SK-N-SH treated with all-trans-retinoic acid at 6 μM for 48 hours (cell line): ENCODE measurements around the gene LIMD2.

Experiments used
- BACH2 ChIP-seq: fragments of 250-450 bp; sonication (Bioruptor Pico); IDR thresholded peaks from 2 replicates; pipeline ENCODE4 v1.9.0; 2021; ENCODE audit warnings: mild to moderate bottlenecking, borderline replicate concordance
- RARB ChIP-seq: fragments of 250-450 bp; sonication (Bioruptor Pico); IDR thresholded peaks from 2 replicates; pipeline ENCODE4 v1.8.0; 2021; ENCODE audit warnings: mild to moderate bottlenecking, moderate library complexity
- ZFP30 ChIP-seq: fragments of 450-650 bp; formaldehyde crosslinking; IDR thresholded peaks from 2 replicates; pipeline ENCODE4 v1.5.0; 2022; ENCODE audit warnings: mild to moderate bottlenecking, moderate library complexity
- ZNF70 ChIP-seq: fragments of 450-650 bp; formaldehyde crosslinking; IDR thresholded peaks from 2 replicates; pipeline ENCODE4 v1.5.0; 2020; ENCODE audit warnings: mild to moderate bottlenecking, moderate library complexity
- TF ChIP-seq, protein P1 (sequence below): fragments of 250-450 bp; sonication (Bioruptor Pico); IDR thresholded peaks from 2 replicates; pipeline ENCODE4 v1.8.0; 2020; ENCODE audit warnings: mild to moderate bottlenecking, moderate library complexity, borderline replicate concordance
- TF ChIP-seq, protein P2 (sequence below): fragments of 250-450 bp; sonication (Bioruptor Pico); IDR thresholded peaks from 2 replicates; pipeline ENCODE4 v1.5.1; 2021; ENCODE audit warnings: mild to moderate bottlenecking, moderate library complexity
- TF ChIP-seq, protein P3 (sequence below): fragments of 250-450 bp; sonication (Bioruptor Pico); IDR thresholded peaks from 2 replicates; pipeline ENCODE4 v1.8.0; 2021; ENCODE audit warnings: low read depth, mild to moderate bottlenecking, moderate library complexity, borderline replicate concordance

DNA sequence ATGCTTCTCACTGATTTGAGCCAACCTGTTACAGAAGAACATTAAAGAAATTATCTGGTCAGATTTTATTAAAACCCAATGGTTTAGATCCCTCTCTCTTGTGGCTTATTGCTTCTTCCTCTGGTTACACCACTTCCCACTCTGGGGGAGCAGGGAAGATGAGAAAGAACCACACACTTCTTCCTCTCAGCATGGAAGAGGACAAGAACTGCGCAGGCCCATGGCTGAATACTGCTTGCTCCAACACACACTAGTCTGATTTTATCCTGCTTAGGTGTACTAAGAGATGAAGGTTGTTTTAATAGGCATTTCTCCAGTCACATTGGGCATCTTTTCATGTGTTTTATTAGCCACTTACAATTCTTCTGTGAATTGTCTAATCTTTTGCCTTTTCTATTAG, 50.1 kb downstream of the LIMD2 start:
- TF ChIP-seq RARB (no peak), ZFP30 (no peak), ZNF70 (no peak), BACH2 (CRISPR knock-in tag) (no peak)
- TF ChIP-seq, protein P1, sequence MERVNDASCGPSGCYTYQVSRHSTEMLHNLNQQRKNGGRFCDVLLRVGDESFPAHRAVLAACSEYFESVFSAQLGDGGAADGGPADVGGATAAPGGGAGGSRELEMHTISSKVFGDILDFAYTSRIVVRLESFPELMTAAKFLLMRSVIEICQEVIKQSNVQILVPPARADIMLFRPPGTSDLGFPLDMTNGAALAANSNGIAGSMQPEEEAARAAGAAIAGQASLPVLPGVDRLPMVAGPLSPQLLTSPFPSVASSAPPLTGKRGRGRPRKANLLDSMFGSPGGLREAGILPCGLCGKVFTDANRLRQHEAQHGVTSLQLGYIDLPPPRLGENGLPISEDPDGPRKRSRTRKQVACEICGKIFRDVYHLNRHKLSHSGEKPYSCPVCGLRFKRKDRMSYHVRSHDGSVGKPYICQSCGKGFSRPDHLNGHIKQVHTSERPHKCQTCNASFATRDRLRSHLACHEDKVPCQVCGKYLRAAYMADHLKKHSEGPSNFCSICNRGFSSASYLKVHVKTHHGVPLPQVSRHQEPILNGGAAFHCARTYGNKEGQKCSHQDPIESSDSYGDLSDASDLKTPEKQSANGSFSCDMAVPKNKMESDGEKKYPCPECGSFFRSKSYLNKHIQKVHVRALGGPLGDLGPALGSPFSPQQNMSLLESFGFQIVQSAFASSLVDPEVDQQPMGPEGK (CRISPR knock-in tag), result no peak
- TF ChIP-seq, protein P2, sequence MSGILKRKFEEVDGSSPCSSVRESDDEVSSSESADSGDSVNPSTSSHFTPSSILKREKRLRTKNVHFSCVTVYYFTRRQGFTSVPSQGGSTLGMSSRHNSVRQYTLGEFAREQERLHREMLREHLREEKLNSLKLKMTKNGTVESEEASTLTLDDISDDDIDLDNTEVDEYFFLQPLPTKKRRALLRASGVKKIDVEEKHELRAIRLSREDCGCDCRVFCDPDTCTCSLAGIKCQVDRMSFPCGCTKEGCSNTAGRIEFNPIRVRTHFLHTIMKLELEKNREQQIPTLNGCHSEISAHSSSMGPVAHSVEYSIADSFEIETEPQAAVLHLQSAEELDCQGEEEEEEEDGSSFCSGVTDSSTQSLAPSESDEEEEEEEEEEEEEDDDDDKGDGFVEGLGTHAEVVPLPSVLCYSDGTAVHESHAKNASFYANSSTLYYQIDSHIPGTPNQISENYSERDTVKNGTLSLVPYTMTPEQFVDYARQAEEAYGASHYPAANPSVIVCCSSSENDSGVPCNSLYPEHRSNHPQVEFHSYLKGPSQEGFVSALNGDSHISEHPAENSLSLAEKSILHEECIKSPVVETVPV (CRISPR knock-in tag), result no peak
- TF ChIP-seq, protein P3, sequence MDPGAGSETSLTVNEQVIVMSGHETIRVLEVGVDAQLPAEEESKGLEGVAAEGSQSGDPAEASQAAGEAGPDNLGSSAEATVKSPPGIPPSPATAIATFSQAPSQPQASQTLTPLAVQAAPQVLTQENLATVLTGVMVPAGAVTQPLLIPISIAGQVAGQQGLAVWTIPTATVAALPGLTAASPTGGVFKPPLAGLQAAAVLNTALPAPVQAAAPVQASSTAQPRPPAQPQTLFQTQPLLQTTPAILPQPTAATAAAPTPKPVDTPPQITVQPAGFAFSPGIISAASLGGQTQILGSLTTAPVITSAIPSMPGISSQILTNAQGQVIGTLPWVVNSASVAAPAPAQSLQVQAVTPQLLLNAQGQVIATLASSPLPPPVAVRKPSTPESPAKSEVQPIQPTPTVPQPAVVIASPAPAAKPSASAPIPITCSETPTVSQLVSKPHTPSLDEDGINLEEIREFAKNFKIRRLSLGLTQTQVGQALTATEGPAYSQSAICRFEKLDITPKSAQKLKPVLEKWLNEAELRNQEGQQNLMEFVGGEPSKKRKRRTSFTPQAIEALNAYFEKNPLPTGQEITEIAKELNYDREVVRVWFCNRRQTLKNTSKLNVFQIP (CRISPR knock-in tag), result no peak
